Endothelial cell of umbilical vein (primary cell): Measurements from ENCODE around the gene GTPBP4. TPM values are rescaled to one million over a fixed set of nuclear protein-coding genes. Genes with fewer than 3 reads are reported as not detected.

Experiments
- BruUV-seq: library from RNA; stranded (reverse); fragments of 400-500 nt; replicated peaks from 2 replicates; lab custom pipeline; 2021; lab: Mats Ljungman, UMichigan
- CTCF ChIA-PET: fragments of 300-600, 350-600 bp; sonication (Branson Sonifier 250); formaldehyde crosslinking; loops from one replicate; lab custom pipeline; 2021; ENCODE audit warnings: antibody characterized with exemption, inconsistent platforms; lab: Charles Lee
- POLR2A ChIA-PET: fragments of 300-600, 350-600 bp; sonication (Branson Sonifier 250); formaldehyde crosslinking; loops from one replicate; lab custom pipeline; 2021; ENCODE audit warnings: antibody characterized with exemption, inconsistent platforms; lab: Charles Lee
- DNase-seq: peaks from one replicate; pipeline ENCODE4 v3.0.0-alpha.2; 2011; ENCODE audit warnings: low read depth, low spot score
- FAIRE-seq: peaks from 2 replicates; lab custom pipeline; 2011; peaks lifted over from hg19 to GRCh38; lab: Jason Lieb, UNC
- H2AFZ ChIP-seq: 2 replicates; pipeline ENCODE4 v1.6.0; 2012; ENCODE audit warnings: low read depth, low read length, control low read depth, inconsistent platforms
- H3K27ac ChIP-seq: 2 replicates; pipeline ENCODE4 v1.5.1; 2011; ENCODE audit warnings: low read depth, mild to moderate bottlenecking, control low read depth, low read length, moderate library complexity; ENCODE audit not compliant: insufficient read depth
- H3K27me3 ChIP-seq, 2 experiments: 2 replicates each; pipeline versions ENCODE4 v1.6.0 to v1.6.1; 2011; ENCODE audit warnings: low read length in 2 of 2, mixed read lengths in 1 of 2; ENCODE audit not compliant: control insufficient read depth in 2 of 2, insufficient read depth in 2 of 2
- H3K36me3 ChIP-seq, 2 experiments: 2 replicates in 1 of 2; 3 replicates in 1 of 2; pipeline ENCODE4 v1.5.1; 2011; ENCODE audit warnings: low read length in 2 of 2, mild to moderate bottlenecking in 1 of 2, moderate library complexity in 1 of 2; ENCODE audit not compliant: control insufficient read depth in 2 of 2, insufficient read depth in 2 of 2; ENCODE audit errors: extremely low read depth in 1 of 2
- H3K4me1 ChIP-seq: 3 replicates; pipeline ENCODE4 v1.5.1; 2011; ENCODE audit warnings: mild to moderate bottlenecking, low read length; ENCODE audit not compliant: control insufficient read depth, insufficient read depth; ENCODE audit errors: extremely low read depth
- H3K4me2 ChIP-seq: 2 replicates; pipeline ENCODE4 v1.6.1; 2011; ENCODE audit warnings: low read length, control low read depth, mixed read lengths; ENCODE audit not compliant: insufficient read depth
- H3K4me3 ChIP-seq, 3 experiments: fragments of 200-600 bp in 1 of 3; sonication (generic), shearing (Covaris generic) in 1 of 3; replicated peaks in 1 of 3; 2 replicates each; pipeline ENCODE4 v1.5.1; 2011 to 2016; ENCODE audit warnings: control low read depth in 3 of 3, low read length in 3 of 3, mild to moderate bottlenecking in 2 of 3, inconsistent platforms in 1 of 3, low read depth in 1 of 3, moderate library complexity in 1 of 3; ENCODE audit not compliant: insufficient read depth in 1 of 3
- H3K79me2 ChIP-seq: 2 replicates; pipeline ENCODE4 v1.6.0; 2012; ENCODE audit warnings: low read length, inconsistent platforms; ENCODE audit not compliant: control insufficient read depth, insufficient read depth
- H3K9ac ChIP-seq: replicated peaks from 2 replicates; pipeline ENCODE3; 2011; ENCODE audit warnings: low read length, control low read depth; ENCODE audit not compliant: insufficient read depth; ENCODE audit errors: extremely low read depth
- H3K9me1 ChIP-seq: replicated peaks from 3 replicates; pipeline ENCODE4 v1.6.0; 2011; ENCODE audit warnings: mild to moderate bottlenecking, low read length; ENCODE audit not compliant: control insufficient read depth, insufficient read depth; ENCODE audit errors: extremely low read depth
- H3K9me3 ChIP-seq: replicated peaks from 2 replicates; pipeline ENCODE4 v1.5.1; 2012; ENCODE audit warnings: low read length, inconsistent platforms; ENCODE audit not compliant: control insufficient read depth, insufficient read depth
- H4K20me1 ChIP-seq: replicated peaks from 2 replicates; pipeline ENCODE3; 2011; ENCODE audit warnings: mild to moderate bottlenecking, low read length; ENCODE audit not compliant: control insufficient read depth, insufficient read depth; ENCODE audit errors: extremely low read depth
- EZH2 ChIP-seq: IDR thresholded peaks from 2 replicates; pipeline ENCODE4 v1.6.1; 2012; ENCODE audit warnings: borderline replicate concordance, low read depth, mild to moderate bottlenecking, moderate library complexity, low read length, inconsistent platforms; ENCODE audit not compliant: severe bottlenecking
- FOS ChIP-seq: IDR thresholded peaks from 2 replicates; pipeline ENCODE4 v1.6.1; 2011; ENCODE audit warnings: mild to moderate bottlenecking, low read length, moderate library complexity, borderline replicate concordance; ENCODE audit not compliant: insufficient read depth
- GATA2 ChIP-seq: IDR thresholded peaks from 2 replicates; pipeline ENCODE4 v1.7.0; 2011; ENCODE audit warnings: low read depth, mild to moderate bottlenecking, moderate library complexity, mixed read lengths, low read length; ENCODE audit not compliant: insufficient read length, insufficient read depth
- JUN ChIP-seq: IDR thresholded peaks from 2 replicates; pipeline ENCODE4 v1.6.1; 2011; ENCODE audit warnings: borderline replicate concordance, low read depth; ENCODE audit not compliant: insufficient read length, insufficient read depth
- MYC ChIP-seq: IDR thresholded peaks from one replicate; pipeline ENCODE4 v1.6.1; 2011; ENCODE audit warnings: mild to moderate bottlenecking, low read depth, low read length
- POLR2A ChIP-seq: IDR thresholded peaks from 2 replicates; pipeline ENCODE4 v1.6.1; 2012; ENCODE audit warnings: low read depth, mild to moderate bottlenecking, control low read depth, low read length
- POLR2AphosphoS5 ChIP-seq: IDR thresholded peaks from 2 replicates; pipeline ENCODE4 v1.6.1; 2012; ENCODE audit warnings: low read depth, mild to moderate bottlenecking, control low read depth, low read length, moderate library complexity; ENCODE audit not compliant: insufficient read depth
- dilution Hi-C: fragments of 300-500 bp; cut with MboI; formaldehyde crosslinking; loops from one replicate; pipeline ENCODE4 v1.15.0; 2019; ENCODE audit warnings: low sequenced_read_pairs; ENCODE audit not compliant: extremely low pct_ligation_motif_present
- intact Hi-C: fragments of 100-400 bp; cut with micrococcal nuclease; formaldehyde crosslinking; loops from one replicate; pipeline ENCODE4 v1.10.0; 2022
- polyA plus RNA-seq, 4 experiments: library from polyadenylated mRNA; depleted of rRNA in 3 of 4; stranded (reverse) in 3 of 4; unstranded in 1 of 4; fragments of >200 nt; gene quantifications; 2 replicates each; pipeline versions ENCODE4 v1.2.1 to v1.2.3, GENCODE V29; 2011 to 2012; ENCODE audit warnings: missing spikeins in 1 of 4
- total RNA-seq: library from RNA; stranded (reverse); gene quantifications from 2 replicates; pipeline ENCODE4 v1.2.3, GENCODE V29; 2021
- TF ChIP-seq, protein P1 (sequence below), 2 donors: IDR thresholded peaks; 1 replicate in 1 of 2; 2 replicates in 1 of 2; pipeline ENCODE4 v1.5.1; 2011; ENCODE audit warnings: low read length in 2 of 2, mild to moderate bottlenecking in 2 of 2, moderate library complexity in 2 of 2, control low read depth in 1 of 2, inconsistent platforms in 1 of 2, low read depth in 1 of 2; ENCODE audit not compliant: insufficient read depth in 1 of 2; ENCODE audit errors: extremely low read depth in 1 of 2
- TF ChIP-seq, protein P2 (sequence below): IDR thresholded peaks from 2 replicates; pipeline ENCODE4 v1.6.1; 2011; ENCODE audit not compliant: insufficient read depth, insufficient read length

GTPBP4 gene
- total and polyA plus RNA-seq, 2 donors (not counting 3 experiments of a cell fraction or from before 2014, with no cell fraction given): 12.4 to 69.3 TPM

DNA sequence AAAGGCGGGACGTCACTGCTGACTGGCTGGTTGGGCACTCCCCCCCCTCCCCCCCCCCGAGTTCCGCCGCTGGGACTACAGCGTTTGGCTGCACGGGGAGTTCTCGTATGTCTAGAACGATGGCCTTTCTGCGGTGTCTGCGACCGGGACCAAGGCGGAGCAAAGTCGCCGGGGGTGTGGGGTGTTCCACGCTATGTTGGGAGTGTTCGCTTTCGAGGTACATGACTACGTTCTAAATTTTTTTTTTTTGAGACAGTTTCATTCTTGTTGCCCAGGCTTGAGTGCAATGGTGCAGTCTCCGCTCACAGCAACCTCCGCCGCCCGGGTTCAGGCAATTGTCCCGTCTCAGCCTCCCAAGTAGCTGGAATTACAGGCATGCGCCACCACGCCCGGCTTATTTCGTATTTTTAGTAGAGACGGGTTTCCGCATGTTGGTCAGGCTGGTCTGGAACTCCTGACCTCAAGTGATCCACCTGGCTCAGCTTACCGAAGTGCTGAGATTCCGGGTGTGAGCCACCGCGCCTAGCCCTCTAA lies 61.3 kb downstream of the GTPBP4 start:
- dilution Hi-C loops (no loop called here), intact Hi-C loops (loop anchor here (1.0 to 5.0 kb wide), 4 partner anchors 8 to 118 kb away; partner anchors contain the start of genes GTPBP4 and LARP4B)
- Histone ChIP-seq H3K4me2 (peak overlapping the region; percentile 96), H3K9me1 (no peaks in the 10 kb centered on the region), H3K4me3 (peak overlapping the region; percentile 60 to 96 (median 86)), H3K79me2 (peaks cover 72% of the 10 kb centered on the region), H4K20me1 (no peaks in the 10 kb centered on the region), H3K27me3 (no peaks in the 10 kb centered on the region), H3K27ac (peak overlapping the region; percentile 74), H3K36me3 (peaks cover 0 to 4% of the 10 kb centered on the region in 2 experiments), H3K9ac (peak overlapping the region; percentile 88), H3K4me1 (peaks cover 33% of the 10 kb centered on the region), H2AFZ (peak overlapping the region; percentile 10), H3K9me3 (no peaks in the 10 kb centered on the region)
- TF ChIP-seq EZH2 (no peak), POLR2AphosphoS5 (peak; percentile 45), MYC (no peak)
- ChIA-PET CTCF (interaction anchor here (0.6 to 2.0 kb wide), 6 partner anchors 13 to 60 kb away, joined by 3 to 12 read pairs (median 4); no protein-coding TSS in a partner anchor), POLR2A (interaction anchor here (0.6 to 1.2 kb wide), 8 partner anchors 8 to 62 kb away, joined by 3 to 7 read pairs (median 4); no protein-coding TSS in a partner anchor)
- no peak for DNase-seq
- FAIRE-seq: peak; percentile 8
- TSS peak; percentile 74 for BruUV-seq

DNA sequence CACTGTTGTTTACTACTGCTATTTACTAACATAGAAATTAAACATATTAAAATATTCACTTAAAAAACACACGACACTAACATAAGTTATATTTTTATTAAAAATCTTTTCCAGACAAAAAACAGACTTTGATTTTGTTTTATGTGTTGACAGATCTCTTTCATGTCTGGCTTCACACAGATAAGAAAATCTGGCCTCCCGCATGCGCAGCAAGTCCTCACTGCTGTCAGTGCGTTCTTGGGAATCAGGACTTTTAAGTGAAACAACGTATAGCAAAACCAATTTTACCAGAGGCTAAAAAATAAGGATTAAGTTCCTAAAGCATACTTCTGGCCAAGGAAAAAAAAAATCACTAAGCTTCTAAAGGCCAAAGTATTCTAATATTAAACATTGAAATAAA lies 61.9 kb downstream of the GTPBP4 start:
- ChIA-PET POLR2A (no interaction called here), CTCF (interaction anchor here (0.6 to 2.0 kb wide), 5 partner anchors 12 to 60 kb away, joined by 3 to 12 read pairs (median 4); no protein-coding TSS in a partner anchor)
- no peak for FAIRE-seq
- Histone ChIP-seq H3K9me1 (no peaks in the 10 kb centered on the region), H4K20me1 (no peaks in the 10 kb centered on the region), H3K27ac (peak overlapping the region; percentile 74), H3K36me3 (peaks cover 0 to 4% of the 10 kb centered on the region in 2 experiments), H3K4me1 (peaks cover 33% of the 10 kb centered on the region), H3K79me2 (peaks cover 72% of the 10 kb centered on the region), H3K27me3 (no peaks in the 10 kb centered on the region), H3K9me3 (no peaks in the 10 kb centered on the region), H3K4me3 (peak overlapping the region; percentile 60 to 96 (median 86)), H3K4me2 (peak overlapping the region; percentile 96), H3K9ac (peak overlapping the region; percentile 88), H2AFZ (no peak overlapping the region)
- peak; percentile 53 for DNase-seq
- no TSS peak for BruUV-seq
- intact Hi-C loops (no loop called here), dilution Hi-C loops (no loop called here)
- no peak for TF ChIP-seq MYC
- TF ChIP-seq, protein P1, sequence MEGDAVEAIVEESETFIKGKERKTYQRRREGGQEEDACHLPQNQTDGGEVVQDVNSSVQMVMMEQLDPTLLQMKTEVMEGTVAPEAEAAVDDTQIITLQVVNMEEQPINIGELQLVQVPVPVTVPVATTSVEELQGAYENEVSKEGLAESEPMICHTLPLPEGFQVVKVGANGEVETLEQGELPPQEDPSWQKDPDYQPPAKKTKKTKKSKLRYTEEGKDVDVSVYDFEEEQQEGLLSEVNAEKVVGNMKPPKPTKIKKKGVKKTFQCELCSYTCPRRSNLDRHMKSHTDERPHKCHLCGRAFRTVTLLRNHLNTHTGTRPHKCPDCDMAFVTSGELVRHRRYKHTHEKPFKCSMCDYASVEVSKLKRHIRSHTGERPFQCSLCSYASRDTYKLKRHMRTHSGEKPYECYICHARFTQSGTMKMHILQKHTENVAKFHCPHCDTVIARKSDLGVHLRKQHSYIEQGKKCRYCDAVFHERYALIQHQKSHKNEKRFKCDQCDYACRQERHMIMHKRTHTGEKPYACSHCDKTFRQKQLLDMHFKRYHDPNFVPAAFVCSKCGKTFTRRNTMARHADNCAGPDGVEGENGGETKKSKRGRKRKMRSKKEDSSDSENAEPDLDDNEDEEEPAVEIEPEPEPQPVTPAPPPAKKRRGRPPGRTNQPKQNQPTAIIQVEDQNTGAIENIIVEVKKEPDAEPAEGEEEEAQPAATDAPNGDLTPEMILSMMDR (IDR thresholded peaks at IDR 0.05; ENCODE audit: extremely low read depth in 1 of 2, insufficient read depth in 1 of 2, low read depth in 1 of 2, low read length in 2 of 2): no peak
- TF ChIP-seq JUN: no peak
- no peak for TF ChIP-seq GATA2
- TF ChIP-seq, protein P2, sequence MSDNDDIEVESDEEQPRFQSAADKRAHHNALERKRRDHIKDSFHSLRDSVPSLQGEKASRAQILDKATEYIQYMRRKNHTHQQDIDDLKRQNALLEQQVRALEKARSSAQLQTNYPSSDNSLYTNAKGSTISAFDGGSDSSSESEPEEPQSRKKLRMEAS: no peak
- no peak for TF ChIP-seq POLR2AphosphoS5
- TF ChIP-seq POLR2A: no peak
- TF ChIP-seq EZH2: no peak
- no peak for TF ChIP-seq FOS
